ENCODE results near the gene MOGAT2. TPM values are rescaled to one million over a fixed set of nuclear protein-coding genes. Genes with fewer than 3 reads are reported as not detected.

Gene MOGAT2
- total and polyA plus RNA-seq, 2 of the 13 experiments (the other 11 are each of a cell fraction or from before 2014, with no cell fraction given): 27.2 to 27.8 TPM

- no peak for TF ChIP-seq REST (IDR thresholded peaks at IDR 0.05; ENCODE audit: borderline replicate concordance in 1 of 2, low read depth in 1 of 2, low read length in 2 of 2)
- TF ChIP-seq HIC2 (CRISPR knock-in tag; IDR thresholded peaks at IDR 0.05; ENCODE audit: low read depth): peak; percentile 45; the same call in 1 of the 2 replicates
- TF ChIP-seq ZNF710 (CRISPR knock-in tag; IDR thresholded peaks at IDR 0.05; ENCODE audit: borderline replicate concordance): 0 out of 2 replicates have a peak, but pooled peaks have one; percentile 35
- TF ChIP-seq ZNF317 (CRISPR knock-in tag; IDR thresholded peaks at IDR 0.05): no peak
- no peak for TF ChIP-seq ZNF83 (CRISPR knock-in tag; IDR thresholded peaks at IDR 0.05; ENCODE audit: borderline replicate concordance)
- no peak for TF ChIP-seq ZNF292 (CRISPR knock-in tag; IDR thresholded peaks at IDR 0.05; ENCODE audit: borderline replicate concordance, low read depth)
- TF ChIP-seq CERS6 (CRISPR knock-in tag; IDR thresholded peaks at IDR 0.05): no peak
- no peak for TF ChIP-seq ZNF652 (CRISPR knock-in tag; IDR thresholded peaks at IDR 0.05; ENCODE audit: borderline replicate concordance, low read depth)
- no peak for TF ChIP-seq KDM5A (IDR thresholded peaks at IDR 0.05; ENCODE audit: borderline replicate concordance, low read length)
- TF ChIP-seq ZBTB14 (CRISPR knock-in tag; IDR thresholded peaks at IDR 0.05): no peak
- peak; percentile 38; the same call in 1 of the 2 replicates for TF ChIP-seq TFDP1 (CRISPR knock-in tag; IDR thresholded peaks at IDR 0.05; ENCODE audit: borderline replicate concordance)
- no peak for TF ChIP-seq THRA (CRISPR knock-in tag; IDR thresholded peaks at IDR 0.05; ENCODE audit: borderline replicate concordance)
- TF ChIP-seq ZFX (CRISPR knock-in tag; IDR thresholded peaks at IDR 0.05; ENCODE audit: low read depth): peak; percentile 21; the same call in 1 of the 2 replicates
- no peak for TF ChIP-seq ZNF740 (CRISPR knock-in tag; IDR thresholded peaks at IDR 0.05)
These were observed 17.0 kb downstream of the MOGAT2 start (continued) for GRCh38 chr11:75734491-75735180.
